Measurements from ENCODE around the gene RAB11FIP3. TPM values are rescaled to one million over a fixed set of nuclear protein-coding genes. Genes with fewer than 3 reads are reported as not detected.

RAB11FIP3 gene
- polyA plus RNA-seq, 2 of the 4 experiments (the other 2 are of a cell fraction), result 6.7 to 18.0 TPM

DNA sequence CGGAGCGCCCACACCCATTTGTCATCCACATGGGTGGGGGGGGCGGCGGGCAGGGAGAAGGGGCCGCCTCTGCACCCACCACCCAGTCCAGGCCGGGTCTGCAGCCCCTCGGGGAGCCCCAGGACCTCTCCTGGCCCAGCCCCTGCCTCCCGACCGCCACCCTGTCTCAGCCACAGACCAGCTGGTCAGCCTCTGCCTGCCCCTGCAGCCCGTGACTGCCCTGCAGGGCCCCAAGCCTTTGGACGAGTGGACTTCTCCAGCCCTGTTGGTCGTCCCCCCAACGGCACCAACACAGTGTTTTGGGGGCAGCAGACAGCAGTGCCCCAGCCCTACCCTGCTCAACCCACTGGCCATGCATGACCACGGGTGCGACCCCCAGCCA lies 136.0 kb downstream of the RAB11FIP3 start:
- no peak for FAIRE-seq
- peaks cover 12% of the 10 kb centered on the region for H3K4me1 ChIP-seq
- no peak overlapping the region for H3K4me2 ChIP-seq
- TF ChIP-seq FOSB (CRISPR knock-in tag; IDR thresholded peaks at IDR 0.05) (no peak), RCOR1 (IDR thresholded peaks at IDR 0.05; ENCODE audit: low read depth, low read length) (no peak), FOSL2 (IDR thresholded peaks at IDR 0.05) (no peak), FOSL2 (CRISPR knock-in tag; IDR thresholded peaks at IDR 0.05) (no peak), CBX8 (IDR thresholded peaks at IDR 0.05) (no peak), POLR2AphosphoS2 (conservative IDR thresholded peaks at IDR 0.05; ENCODE audit: low read length) (no peak), NPAS2 (CRISPR knock-in tag; IDR thresholded peaks at IDR 0.05; ENCODE audit: borderline replicate concordance) (no peak), CBX2 (IDR thresholded peaks at IDR 0.05; ENCODE audit: borderline replicate concordance, low read depth) (no peak), MAZ (IDR thresholded peaks at IDR 0.05; ENCODE audit: borderline replicate concordance, low read depth, low read length) (no peak), ZC3H11A (IDR thresholded peaks at IDR 0.05) (no peak)
- TF ChIP-seq, protein P1, sequence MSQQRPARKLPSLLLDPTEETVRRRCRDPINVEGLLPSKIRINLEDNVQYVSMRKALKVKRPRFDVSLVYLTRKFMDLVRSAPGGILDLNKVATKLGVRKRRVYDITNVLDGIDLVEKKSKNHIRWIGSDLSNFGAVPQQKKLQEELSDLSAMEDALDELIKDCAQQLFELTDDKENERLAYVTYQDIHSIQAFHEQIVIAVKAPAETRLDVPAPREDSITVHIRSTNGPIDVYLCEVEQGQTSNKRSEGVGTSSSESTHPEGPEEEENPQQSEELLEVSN (IDR thresholded peaks at IDR 0.05; ENCODE audit: borderline replicate concordance, low read depth), result no peak
- TF ChIP-seq, protein P2, sequence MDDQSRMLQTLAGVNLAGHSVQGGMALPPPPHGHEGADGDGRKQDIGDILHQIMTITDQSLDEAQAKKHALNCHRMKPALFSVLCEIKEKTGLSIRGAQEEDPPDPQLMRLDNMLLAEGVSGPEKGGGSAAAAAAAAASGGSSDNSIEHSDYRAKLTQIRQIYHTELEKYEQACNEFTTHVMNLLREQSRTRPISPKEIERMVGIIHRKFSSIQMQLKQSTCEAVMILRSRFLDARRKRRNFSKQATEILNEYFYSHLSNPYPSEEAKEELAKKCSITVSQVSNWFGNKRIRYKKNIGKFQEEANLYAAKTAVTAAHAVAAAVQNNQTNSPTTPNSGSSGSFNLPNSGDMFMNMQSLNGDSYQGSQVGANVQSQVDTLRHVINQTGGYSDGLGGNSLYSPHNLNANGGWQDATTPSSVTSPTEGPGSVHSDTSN (IDR thresholded peaks at IDR 0.05), result no peak
- TF ChIP-seq, protein P3, sequence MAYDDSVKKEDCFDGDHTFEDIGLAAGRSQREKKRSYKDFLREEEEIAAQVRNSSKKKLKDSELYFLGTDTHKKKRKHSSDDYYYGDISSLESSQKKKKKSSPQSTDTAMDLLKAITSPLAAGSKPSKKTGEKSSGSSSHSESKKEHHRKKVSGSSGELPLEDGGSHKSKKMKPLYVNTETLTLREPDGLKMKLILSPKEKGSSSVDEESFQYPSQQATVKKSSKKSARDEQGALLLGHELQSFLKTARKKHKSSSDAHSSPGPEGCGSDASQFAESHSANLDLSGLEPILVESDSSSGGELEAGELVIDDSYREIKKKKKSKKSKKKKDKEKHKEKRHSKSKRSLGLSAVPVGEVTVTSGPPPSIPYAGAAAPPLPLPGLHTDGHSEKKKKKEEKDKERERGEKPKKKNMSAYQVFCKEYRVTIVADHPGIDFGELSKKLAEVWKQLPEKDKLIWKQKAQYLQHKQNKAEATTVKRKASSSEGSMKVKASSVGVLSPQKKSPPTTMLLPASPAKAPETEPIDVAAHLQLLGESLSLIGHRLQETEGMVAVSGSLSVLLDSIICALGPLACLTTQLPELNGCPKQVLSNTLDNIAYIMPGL (CRISPR knock-in tag; IDR thresholded peaks at IDR 0.05; ENCODE audit: borderline replicate concordance), result no peak
- H3K4me3 ChIP-seq, result no peak overlapping the region
- DNase-seq (ENCODE audit: low read depth in 1 of 2, low spot score in 1 of 2), result no peak
- ATAC-seq, result peak in 1 of 2 experiments; percentile 2; a peak in 1 of 6 replicates
- ChIA-PET POLR2A (no interaction called here), CTCF (interaction anchor here (0.6 to 0.8 kb wide), 2 partner anchors 18 to 139 kb away, joined by 3 read pairs; no protein-coding TSS in a partner anchor)
- no peak overlapping the region for H3K27ac ChIP-seq
- 61% methylated on average over 8 of the region's 15 CpGs for WGBS (ENCODE audit: missing lambda C conversion rate)
- no peaks in the 10 kb centered on the region for H3K9me3 ChIP-seq

DNA sequence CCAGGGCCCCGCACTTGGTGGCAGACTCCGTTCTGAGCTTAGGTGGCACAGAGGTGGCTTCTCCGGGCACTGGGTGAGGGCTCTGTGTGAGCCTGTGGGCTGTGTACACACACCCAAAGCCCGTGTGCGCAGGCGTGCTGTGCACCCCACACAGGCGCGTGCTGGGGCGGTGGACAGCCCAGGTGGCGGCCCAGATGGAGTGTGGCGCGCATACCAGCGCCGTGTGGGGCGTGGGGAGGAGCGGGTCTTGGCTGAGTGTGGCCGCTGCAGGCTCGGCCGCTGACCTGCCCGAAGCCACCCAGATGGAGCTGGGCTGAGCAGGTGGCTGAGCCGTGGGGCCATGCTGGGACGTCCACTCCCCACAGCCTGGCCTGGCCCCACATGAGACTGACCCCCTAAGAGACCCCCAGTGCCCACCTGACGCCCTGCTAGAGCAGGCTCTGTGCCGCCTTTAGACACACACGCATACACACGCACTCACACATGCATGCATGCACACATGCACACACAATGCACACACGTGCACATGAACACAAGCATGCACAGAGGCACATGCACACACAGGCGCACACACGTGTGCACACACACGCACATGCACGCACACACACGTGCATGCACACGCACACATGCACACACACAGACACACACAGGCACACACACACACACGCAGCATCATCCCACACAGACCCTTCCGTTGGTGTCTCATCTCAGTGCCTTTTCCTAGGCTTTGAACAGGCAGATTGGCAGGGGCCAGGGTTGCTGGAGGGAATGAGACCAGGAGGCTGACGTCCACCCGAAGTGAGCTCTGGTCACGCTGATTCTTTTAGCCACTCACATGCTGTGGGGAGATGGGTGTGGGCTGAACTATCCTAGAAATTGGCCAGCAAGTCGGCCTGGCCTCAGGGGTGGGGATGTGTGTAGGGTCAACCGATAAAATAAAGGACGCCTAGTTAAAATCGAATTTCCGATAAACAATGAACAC lies 136.8 kb downstream of the RAB11FIP3 start:
- POLR2A ChIA-PET, result no interaction called here
- Histone ChIP-seq H3K4me2 (no peak overlapping the region), H3K9me3 (no peaks in the 10 kb centered on the region), H3K27ac (no peak overlapping the region), H3K4me1 (peaks cover 20% of the 10 kb centered on the region), H3K4me3 (no peak overlapping the region)
- no peak for FAIRE-seq
- TF ChIP-seq RARB (CRISPR knock-in tag; IDR thresholded peaks at IDR 0.05), result no peak
- TF ChIP-seq, protein P4, sequence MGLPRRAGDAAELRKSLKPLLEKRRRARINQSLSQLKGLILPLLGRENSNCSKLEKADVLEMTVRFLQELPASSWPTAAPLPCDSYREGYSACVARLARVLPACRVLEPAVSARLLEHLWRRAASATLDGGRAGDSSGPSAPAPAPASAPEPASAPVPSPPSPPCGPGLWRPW (IDR thresholded peaks at IDR 0.05), result no peak
- TF ChIP-seq ZSCAN20 (CRISPR knock-in tag; IDR thresholded peaks at IDR 0.05), result no peak
- no peak for TF ChIP-seq GATA3 (IDR thresholded peaks at IDR 0.05; ENCODE audit: borderline replicate concordance)
- no peak for TF ChIP-seq RFX5 (IDR thresholded peaks at IDR 0.05)
- TF ChIP-seq, protein P2 (IDR thresholded peaks at IDR 0.05), result no peak
- CTCF ChIA-PET, result interaction anchor here (0.6 to 0.8 kb wide), 2 partner anchors 17 to 140 kb away, joined by 3 read pairs; no protein-coding TSS in a partner anchor
- WGBS (ENCODE audit: missing lambda C conversion rate), result 76% methylated on average over 43 of the region's 43 CpGs
- ATAC-seq, result 0 out of 6 replicates have a peak, but pooled peaks of 1 of the 2 experiments have one; percentile 2
- no peak for DNase-seq (ENCODE audit: low read depth in 1 of 2, low spot score in 1 of 2)

Data from A549 (cell line).